ENCODE results near the gene SH3BP5. TPM values are rescaled to one million over a fixed set of nuclear protein-coding genes. Genes with fewer than 3 reads are reported as not detected.

The SH3BP5 gene
- total RNA-seq, 1 experiment from 2014 or later = 5.2 TPM

DNA sequence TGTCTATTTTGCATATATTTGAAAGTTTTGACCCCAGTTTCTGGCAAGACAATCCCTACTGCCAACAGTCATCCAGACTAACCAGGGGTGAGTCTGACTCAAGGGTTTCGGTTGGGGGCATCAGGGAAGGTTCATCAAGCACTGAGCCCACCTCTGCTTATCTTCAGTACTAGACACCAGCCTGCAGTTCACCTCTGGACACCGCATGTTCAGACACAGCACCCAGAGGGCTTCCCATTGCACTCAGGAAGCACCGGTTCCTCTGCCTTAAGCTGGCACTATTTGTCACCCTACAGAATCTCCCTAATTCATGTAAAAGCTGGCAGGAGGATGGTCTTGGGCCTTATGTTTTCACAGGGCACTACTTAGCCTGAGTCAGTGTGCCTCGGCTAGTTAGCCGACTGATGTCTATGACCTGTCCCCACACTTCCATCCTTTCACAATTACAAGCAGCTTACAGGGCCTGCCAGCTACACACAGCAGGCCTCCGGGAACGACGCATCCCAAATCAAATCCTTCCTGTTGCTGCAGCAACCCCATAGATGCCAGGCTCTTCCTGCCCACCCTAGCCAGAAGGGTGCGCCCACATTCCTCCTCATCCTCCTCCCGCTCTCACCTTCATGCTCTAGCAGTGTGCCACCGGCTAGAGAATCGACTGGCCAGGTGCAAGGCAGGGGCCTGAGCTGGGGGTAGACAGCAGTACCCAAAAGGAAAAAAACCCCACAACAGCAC lies 52.5 kb downstream of the SH3BP5 start:
- no peak for DNase-seq (ENCODE audit: extremely low read depth, low read depth)

- DNase-seq (ENCODE audit: extremely low read depth, low read depth) = no peak
Observed at GRCh38 chr3:15279205-15279604, 53.2 kb downstream of the SH3BP5 start.

- DNase-seq (ENCODE audit: extremely low read depth, low read depth) = no peak
Observed at GRCh38 chr3:15277861-15278500, 54.4 kb downstream of the SH3BP5 start.

DNA sequence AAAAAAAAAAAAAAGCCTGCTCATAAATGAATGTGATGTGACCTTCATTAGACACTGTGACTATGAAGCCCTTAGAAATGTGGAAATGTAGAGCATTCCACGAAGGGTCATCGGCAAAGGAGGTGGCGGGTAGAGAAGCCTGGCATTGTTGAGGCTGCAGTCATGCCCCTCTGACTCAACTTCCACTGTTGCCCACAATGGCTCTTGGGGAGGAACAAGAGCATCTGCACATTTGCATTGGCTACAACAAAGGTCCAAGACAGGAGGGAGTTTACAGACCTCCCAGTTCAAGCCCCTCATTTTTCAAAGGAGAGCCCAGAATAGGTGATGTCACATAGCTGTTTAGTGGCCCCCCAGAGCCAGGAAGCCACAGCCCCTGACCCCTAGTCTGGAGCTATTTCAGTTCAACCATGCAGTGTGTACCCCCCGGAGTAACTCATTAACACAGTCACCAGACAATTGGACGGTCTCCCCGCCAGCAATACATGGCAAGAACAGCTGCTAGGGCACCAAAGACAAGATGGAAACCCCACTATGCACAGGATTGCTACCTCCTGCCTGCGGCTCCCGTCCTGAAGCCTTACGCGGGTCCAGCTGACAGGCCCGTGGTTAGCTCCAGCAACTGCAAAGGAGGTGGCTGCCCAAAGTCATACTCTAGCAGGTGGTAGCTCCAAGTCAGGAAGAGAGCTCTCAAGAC lies 56.2 kb downstream of the SH3BP5 start:
- DNase-seq (ENCODE audit: extremely low read depth, low read depth) = no peak

DNA sequence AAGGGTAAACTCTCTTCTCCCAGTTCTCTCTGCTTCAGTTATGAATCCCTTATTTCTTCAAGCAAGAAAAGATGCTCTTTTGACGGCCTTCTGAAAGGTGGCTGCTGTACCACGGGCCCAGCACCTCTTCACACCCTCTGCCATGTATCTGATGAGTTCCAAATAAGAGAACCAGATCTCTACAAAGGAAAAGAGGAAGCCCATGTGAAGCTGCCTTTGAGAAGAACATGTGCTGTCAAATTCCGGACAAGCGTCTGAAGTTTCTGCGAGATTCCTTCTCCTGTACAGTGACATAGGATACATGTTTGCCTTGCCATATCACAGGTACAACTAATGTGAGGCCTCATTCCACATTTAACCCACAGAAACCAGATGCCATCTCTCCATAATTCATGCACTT lies 59.2 kb downstream of the SH3BP5 start:
- DNase-seq (ENCODE audit: extremely low read depth, low read depth) = no peak

- no peak for DNase-seq (ENCODE audit: extremely low read depth, low read depth)
Observed at GRCh38 chr3:15272426-15273196, 59.8 kb downstream of the SH3BP5 start.

GRCh38 chr3:15271785-15272381 lies 60.5 kb downstream of the SH3BP5 start:
- no peak for DNase-seq (ENCODE audit: extremely low read depth, low read depth)

DNA sequence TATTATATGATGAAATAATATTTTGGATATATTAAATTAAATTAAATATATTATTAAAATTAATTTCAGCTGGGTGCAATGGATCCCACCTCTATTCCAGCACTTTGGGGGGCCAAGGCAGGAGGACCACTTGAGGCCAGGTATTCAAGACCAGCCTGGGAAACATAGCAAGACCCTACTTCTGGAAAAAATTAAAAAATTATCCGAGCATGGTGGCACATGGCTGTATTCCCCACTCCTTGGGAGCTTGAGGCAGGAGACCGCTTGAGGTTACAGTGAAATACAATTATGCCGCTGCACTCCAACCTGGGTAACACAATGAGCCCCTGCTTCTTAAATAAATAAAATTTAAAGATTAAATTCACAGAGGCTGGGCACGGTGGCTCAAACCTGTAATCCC lies 61.4 kb downstream of the SH3BP5 start:
- no peak for DNase-seq (ENCODE audit: extremely low read depth, low read depth)

- DNase-seq (ENCODE audit: extremely low read depth, low read depth) = peak; percentile 90
Observed at GRCh38 chr3:15269091-15269989, 63.0 kb downstream of the SH3BP5 start.

DNA sequence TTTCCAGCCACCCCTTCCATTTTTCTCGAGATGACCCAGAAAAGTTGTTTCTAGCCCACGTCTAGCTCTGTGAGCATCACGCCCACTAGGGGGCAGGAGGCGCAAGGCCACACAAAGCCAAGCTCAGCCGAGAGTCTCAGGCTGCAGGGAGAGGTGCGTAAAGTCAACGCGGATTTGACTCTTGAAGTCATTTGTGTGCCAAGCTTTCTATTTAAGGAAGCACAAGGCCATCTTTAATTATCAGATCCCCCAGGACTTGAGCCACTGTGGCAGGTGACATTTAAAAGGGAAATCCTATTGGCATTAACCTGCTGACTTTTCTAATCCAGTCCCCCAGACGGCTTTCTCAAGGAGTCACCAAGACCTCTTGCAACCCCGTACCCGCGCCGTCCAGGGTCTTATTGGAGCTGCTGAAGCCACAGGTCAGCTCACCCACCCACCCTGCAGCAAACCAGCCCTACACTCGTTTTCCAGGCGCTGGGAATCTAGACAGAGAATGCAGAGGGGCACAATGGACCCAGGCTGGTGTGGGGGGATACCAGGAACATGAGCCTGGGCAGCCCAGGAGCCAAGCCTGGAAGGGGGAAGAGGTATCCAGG lies 64.3 kb downstream of the SH3BP5 start:
- DNase-seq (ENCODE audit: extremely low read depth, low read depth) = peak; percentile 72

DNA sequence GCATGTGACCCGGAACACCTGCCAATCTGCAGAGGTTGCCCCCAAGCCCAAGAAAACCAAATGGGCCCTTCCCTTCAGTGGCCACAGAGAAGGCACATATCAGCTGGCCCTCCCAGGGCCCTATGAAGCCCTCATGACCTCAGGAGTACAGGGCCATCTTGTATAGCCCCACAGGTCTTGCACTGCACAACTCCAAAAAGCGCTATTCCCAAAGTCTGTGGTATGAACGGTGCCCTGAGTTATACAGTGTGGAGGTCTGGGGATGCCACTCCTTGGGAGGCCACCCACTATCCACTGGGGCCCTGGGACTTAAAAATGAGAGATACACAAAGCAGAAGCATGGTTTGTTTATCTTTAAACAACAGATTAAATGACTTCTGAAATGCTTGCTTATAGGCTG lies 64.9 kb downstream of the SH3BP5 start:
- DNase-seq (ENCODE audit: extremely low read depth, low read depth) = no peak

GRCh38 chr3:15266510-15267376 lies 65.6 kb downstream of the SH3BP5 start:
- DNase-seq (ENCODE audit: extremely low read depth, low read depth) = no peak

- no peak for DNase-seq (ENCODE audit: extremely low read depth, low read depth)
Observed at GRCh38 chr3:15265655-15266509, 66.5 kb downstream of the SH3BP5 start.

DNA sequence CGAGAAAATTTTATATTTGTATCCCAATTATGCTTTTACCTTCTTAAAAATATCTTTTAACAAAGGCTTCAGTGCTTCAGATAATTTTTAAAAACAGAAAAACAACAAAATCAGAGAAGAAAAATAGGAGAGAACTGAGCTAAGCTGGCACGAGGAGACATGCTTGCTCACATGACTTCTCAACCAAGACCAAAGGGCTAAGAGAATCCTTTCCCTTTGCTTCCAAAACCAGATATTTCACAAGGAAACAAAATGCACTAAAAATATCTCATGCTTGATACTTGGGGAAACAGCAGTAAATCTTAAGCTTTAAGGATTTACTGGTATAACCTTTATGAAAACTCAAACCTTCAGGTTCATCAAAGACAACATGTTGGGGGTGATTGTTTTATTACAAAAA lies 67.9 kb downstream of the SH3BP5 start:
- DNase-seq (ENCODE audit: extremely low read depth, low read depth) = no peak

GRCh38 chr3:15263926-15264325 lies 68.5 kb downstream of the SH3BP5 start:
- no peak for DNase-seq (ENCODE audit: extremely low read depth, low read depth)

DNA sequence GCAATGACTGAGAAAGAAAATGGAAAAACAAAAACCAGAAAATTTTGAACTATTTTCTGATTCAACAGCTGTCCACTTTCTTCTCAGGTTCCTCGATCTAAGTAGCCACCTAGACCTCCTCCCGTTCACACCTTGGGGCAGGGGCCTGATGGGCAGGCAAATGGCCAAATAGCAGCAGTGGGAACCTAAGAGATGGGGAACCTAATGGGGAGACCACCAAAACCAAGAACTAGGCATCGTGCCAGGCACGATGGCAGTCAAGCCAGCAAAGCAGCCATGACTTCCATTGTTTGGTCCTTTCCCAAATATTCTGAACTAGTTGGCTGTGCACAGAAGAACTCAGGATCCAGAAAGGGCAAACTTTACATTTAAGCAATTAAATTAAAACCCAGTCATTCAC lies 69.3 kb downstream of the SH3BP5 start:
- no peak for DNase-seq (ENCODE audit: extremely low read depth, low read depth)

DNA sequence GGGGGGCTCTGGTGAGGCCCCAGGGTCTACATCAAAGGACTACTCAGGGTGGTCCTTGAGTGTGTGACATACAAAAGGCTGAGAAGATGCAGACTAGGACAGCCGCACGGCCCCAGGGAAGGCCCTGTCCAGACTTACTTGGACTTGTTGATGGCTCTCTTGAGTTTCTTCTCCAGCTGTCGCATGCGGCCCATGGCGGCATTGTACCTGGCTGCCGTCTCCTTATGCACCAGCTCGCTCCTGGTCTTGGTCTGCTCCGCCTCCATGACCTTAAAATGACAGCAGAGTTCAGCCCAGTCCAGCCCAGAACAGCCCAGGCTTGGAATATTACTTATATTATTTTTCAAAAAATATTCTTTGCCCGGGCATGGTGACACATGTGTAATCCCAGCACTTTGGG lies 70.4 kb downstream of the SH3BP5 start:
- no peak for DNase-seq (ENCODE audit: extremely low read depth, low read depth)
